ENCODE results near the gene SYNPO. TPM values are rescaled to one million over a fixed set of nuclear protein-coding genes. Genes with fewer than 3 reads are reported as not detected.

The SYNPO gene
- total and polyA plus RNA-seq, 2 donors (not counting 1 experiment from before 2014, with no cell fraction given): 6.6 to 9.8 TPM

DNA sequence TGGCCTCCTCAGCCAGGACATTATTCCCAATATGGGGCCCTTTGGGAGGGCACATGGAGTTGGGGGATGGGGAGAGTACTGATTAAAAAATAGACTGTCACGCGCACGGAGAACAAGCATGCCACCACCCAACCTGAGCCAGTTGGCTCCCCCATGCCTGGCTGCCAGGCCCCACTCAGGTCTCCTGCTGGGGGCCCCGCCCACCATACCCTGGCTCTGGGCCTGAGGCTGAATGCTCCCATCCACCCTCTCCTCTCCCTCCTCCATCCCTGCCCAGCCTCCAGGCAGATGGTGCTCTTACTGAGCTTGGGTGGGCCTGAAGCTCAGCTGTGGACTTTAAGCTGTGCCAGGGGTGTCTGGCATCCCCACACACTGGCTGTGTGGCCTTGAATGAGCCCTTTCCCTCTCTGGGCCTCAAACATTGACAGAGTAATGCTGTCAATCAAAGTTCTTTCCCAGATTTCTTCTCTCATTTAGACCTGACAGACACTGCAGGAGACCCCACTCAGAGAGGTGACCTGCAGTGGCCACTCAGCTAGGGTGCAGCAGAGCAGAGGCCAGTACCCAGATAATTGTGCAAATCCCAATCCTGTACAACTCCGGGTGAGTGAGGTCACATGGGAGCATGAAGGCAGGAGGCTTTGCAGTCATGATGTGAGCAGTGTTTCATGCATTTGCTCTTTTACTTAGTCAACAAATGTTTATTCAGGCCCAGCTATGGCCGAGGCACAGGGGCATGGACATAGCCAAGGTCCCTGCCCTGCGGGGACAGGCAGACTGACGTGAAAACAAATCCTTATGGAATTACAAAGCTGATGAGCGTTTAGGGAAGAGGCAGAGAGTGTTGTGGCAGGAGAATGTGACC lies 9.8 kb upstream of the SYNPO start:
- no peaks in the 10 kb centered on the region for H3K36me3 ChIP-seq (ENCODE audit: control insufficient read depth, insufficient read depth, low read length)
- H3K27ac ChIP-seq (ENCODE audit: insufficient read depth, low read length): no peak overlapping the region
- no peak overlapping the region for H3K9ac ChIP-seq (ENCODE audit: insufficient read depth, low read length)
- H3K4me3 ChIP-seq (replicated peaks in 1 of 4; ENCODE audit: control extremely low read depth in 1 of 4, insufficient read depth in 1 of 4, low read depth in 3 of 4, low read length in 4 of 4): no peak overlapping the region
- no peaks in the 10 kb centered on the region for H3K27me3 ChIP-seq (ENCODE audit: control insufficient read depth, insufficient read depth, low read length)
- TF ChIP-seq EZH2 (IDR thresholded peaks at IDR 0.05; ENCODE audit: low read length, missing control alignments) (no peak), CTCF (conservative IDR thresholded peaks at IDR 0.05 in 1 of 2, IDR thresholded peaks at IDR 0.05 in 1 of 2; ENCODE audit: low read depth in 1 of 2, low read length in 2 of 2) (no peak)
- H2AFZ ChIP-seq (ENCODE audit: low read length): no peak overlapping the region
- H3K4me1 ChIP-seq (ENCODE audit: control insufficient read depth, extremely low read depth, insufficient read depth, low read length): peaks cover 18% of the 10 kb centered on the region
- H3K9me3 ChIP-seq (ENCODE audit: control insufficient read depth, insufficient read depth, low read depth, low read length): no peaks in the 10 kb centered on the region
- H3K79me2 ChIP-seq (ENCODE audit: control insufficient read depth, insufficient read depth, low read length): no peaks in the 10 kb centered on the region
- no peak for DNase-seq (ENCODE audit: low read depth in 2 of 2)
- no peak overlapping the region for H3K4me2 ChIP-seq (ENCODE audit: extremely low read depth, insufficient read depth, low read length)
- H4K20me1 ChIP-seq (ENCODE audit: control insufficient read depth, extremely low read depth, insufficient read depth, low read length): no peaks in the 10 kb centered on the region

- Histone ChIP-seq H3K36me3 (ENCODE audit: control insufficient read depth, insufficient read depth, low read length) (no peaks in the 10 kb centered on the region), H3K4me1 (ENCODE audit: control insufficient read depth, extremely low read depth, insufficient read depth, low read length) (peaks cover 17% of the 10 kb centered on the region), H2AFZ (ENCODE audit: low read length) (no peak overlapping the region), H3K27me3 (ENCODE audit: control insufficient read depth, insufficient read depth, low read length) (no peaks in the 10 kb centered on the region), H3K79me2 (ENCODE audit: control insufficient read depth, insufficient read depth, low read length) (no peaks in the 10 kb centered on the region), H3K9me3 (ENCODE audit: control insufficient read depth, insufficient read depth, low read depth, low read length) (no peaks in the 10 kb centered on the region), H3K4me2 (ENCODE audit: extremely low read depth, insufficient read depth, low read length) (no peak overlapping the region), H3K9ac (ENCODE audit: insufficient read depth, low read length) (no peak overlapping the region), H3K4me3 (replicated peaks in 1 of 4; ENCODE audit: control extremely low read depth in 1 of 4, insufficient read depth in 1 of 4, low read depth in 3 of 4, low read length in 4 of 4) (no peak overlapping the region), H4K20me1 (ENCODE audit: control insufficient read depth, extremely low read depth, insufficient read depth, low read length) (no peaks in the 10 kb centered on the region), H3K27ac (ENCODE audit: insufficient read depth, low read length) (no peak overlapping the region)
- TF ChIP-seq EZH2 (IDR thresholded peaks at IDR 0.05; ENCODE audit: low read length, missing control alignments) (no peak), CTCF (conservative IDR thresholded peaks at IDR 0.05 in 1 of 2, IDR thresholded peaks at IDR 0.05 in 1 of 2; ENCODE audit: low read depth in 1 of 2, low read length in 2 of 2) (no peak)
- no peak for DNase-seq (ENCODE audit: low read depth in 2 of 2)
Observed at GRCh38 chr5:150631326-150631701, 9.1 kb upstream of the SYNPO start.

GRCh38 chr5:150632305-150633160 lies 7.9 kb upstream of the SYNPO start:
- Histone ChIP-seq H3K9me3 (ENCODE audit: control insufficient read depth, insufficient read depth, low read depth, low read length) (no peaks in the 10 kb centered on the region), H3K79me2 (ENCODE audit: control insufficient read depth, insufficient read depth, low read length) (no peaks in the 10 kb centered on the region), H3K27ac (ENCODE audit: insufficient read depth, low read length) (no peak overlapping the region), H3K4me2 (ENCODE audit: extremely low read depth, insufficient read depth, low read length) (no peak overlapping the region), H3K9ac (ENCODE audit: insufficient read depth, low read length) (no peak overlapping the region), H3K36me3 (ENCODE audit: control insufficient read depth, insufficient read depth, low read length) (no peaks in the 10 kb centered on the region), H3K4me1 (ENCODE audit: control insufficient read depth, extremely low read depth, insufficient read depth, low read length) (peaks cover 26% of the 10 kb centered on the region), H4K20me1 (ENCODE audit: control insufficient read depth, extremely low read depth, insufficient read depth, low read length) (no peaks in the 10 kb centered on the region), H3K4me3 (replicated peaks in 1 of 4; ENCODE audit: control extremely low read depth in 1 of 4, insufficient read depth in 1 of 4, low read depth in 3 of 4, low read length in 4 of 4) (no peak overlapping the region), H3K27me3 (ENCODE audit: control insufficient read depth, insufficient read depth, low read length) (no peaks in the 10 kb centered on the region), H2AFZ (ENCODE audit: low read length) (no peak overlapping the region)
- peak; percentile 66 to 79 for DNase-seq (ENCODE audit: low read depth in 2 of 2)
- no peak for TF ChIP-seq EZH2 (IDR thresholded peaks at IDR 0.05; ENCODE audit: low read length, missing control alignments)
- no peak for TF ChIP-seq CTCF (conservative IDR thresholded peaks at IDR 0.05 in 1 of 2, IDR thresholded peaks at IDR 0.05 in 1 of 2; ENCODE audit: low read depth in 1 of 2, low read length in 2 of 2)

Measured in fibroblast of lung (primary cell).